ENCODE results near the gene SMARCD1.
A peak's percentile ranks its signal among the peaks of the same experiment; 100 is the strongest.

SMARCD1 gene

GRCh38 chr12:50105913-50106450 is 20.8 kb downstream of the SMARCD1 start:
- DNase-seq, result no peak

DNA sequence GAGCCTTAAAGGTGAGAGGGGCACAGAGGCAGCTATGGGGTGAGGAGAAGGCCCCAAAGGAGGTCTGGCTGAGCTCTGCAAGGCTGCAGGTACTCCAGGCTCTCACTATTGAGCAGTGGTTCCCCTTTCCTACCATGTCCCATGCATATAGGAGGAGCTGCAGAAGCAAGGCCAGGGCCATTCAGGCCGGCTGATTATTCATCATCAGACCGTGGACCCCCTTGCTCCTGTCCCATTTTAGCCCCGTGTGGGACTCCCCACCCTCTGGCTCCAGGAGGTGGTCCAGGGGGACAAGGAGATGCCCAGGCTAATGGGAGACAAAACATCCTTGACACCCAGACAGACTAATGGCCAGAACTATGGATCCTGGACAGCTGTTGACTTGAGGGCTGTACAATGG is 21.8 kb downstream of the SMARCD1 start:
- no peak for DNase-seq

DNA sequence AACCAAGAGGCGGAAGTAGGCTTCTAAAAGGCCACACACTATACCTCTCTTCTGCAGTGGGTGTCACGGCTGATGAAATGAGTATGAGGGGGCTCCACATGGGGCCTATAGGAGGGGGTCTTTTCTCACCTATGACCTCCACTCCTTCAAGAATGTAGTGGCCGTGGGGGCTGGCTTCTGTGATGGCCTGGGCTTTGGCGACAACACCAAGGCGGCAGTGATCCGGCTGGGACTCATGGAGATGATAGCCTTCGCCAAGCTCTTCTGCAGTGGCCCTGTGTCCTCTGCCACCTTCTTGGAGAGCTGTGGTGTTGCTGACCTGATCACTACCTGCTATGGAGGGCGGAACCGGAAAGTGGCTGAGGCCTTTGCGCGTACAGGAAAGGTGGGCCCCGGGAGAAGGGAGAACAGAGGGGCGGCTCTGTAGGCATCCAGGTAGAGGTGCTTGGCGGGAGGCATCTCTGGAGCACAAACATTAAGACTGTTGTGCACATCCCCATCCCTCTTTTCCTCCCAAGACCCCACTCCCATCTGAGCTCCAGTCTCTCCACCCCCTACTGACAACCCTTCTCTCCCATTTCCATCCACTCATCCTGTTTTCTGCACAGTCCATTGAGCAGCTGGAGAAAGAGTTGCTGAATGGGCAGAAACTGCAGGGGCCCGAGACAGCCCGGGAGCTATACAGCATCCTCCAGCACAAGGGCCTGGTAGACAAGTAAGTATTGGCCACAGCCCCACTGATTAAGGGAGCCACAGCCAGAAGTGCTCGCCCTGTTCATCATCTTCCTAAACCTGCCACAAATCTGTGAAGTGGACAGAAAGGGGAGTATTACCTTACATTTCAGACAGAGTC is 22.5 kb downstream of the SMARCD1 start:
- DNase-seq, result no peak

- DNase-seq, result no peak
Observed at GRCh38 chr12:50109319-50109718, 24.2 kb downstream of the SMARCD1 start.

DNA sequence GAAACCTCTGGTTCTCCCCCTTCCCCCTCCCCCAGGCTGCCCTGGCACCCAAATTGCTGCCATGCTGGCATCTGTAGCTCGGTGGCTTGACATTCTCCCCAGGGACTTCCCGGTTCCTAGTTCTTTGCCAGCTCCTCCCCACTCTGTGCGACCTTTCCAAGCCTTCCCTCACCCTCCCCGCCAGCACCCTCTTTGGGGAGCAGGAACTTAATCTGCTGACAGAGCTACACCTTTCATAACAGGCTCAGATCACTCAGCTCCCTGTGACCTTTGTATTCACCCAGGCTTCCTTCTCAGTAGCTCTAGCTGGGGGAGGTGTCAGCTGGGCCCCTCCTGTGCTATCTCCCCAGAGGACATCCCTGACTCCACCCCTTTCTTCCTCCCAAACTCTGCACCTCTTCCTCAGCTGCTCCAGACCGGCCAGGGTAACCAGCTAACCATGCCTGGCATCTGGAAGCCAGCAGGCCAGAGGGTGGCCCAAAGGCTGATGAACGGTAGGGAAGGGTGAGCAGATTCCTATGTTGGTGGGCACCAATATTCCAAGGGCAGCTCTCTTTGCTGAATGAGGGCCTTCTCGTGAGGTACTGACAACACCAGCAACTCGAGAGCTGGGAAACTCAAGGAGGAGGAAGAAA is 25.1 kb downstream of the SMARCD1 start:
- peak; percentile 37 for DNase-seq

DNA sequence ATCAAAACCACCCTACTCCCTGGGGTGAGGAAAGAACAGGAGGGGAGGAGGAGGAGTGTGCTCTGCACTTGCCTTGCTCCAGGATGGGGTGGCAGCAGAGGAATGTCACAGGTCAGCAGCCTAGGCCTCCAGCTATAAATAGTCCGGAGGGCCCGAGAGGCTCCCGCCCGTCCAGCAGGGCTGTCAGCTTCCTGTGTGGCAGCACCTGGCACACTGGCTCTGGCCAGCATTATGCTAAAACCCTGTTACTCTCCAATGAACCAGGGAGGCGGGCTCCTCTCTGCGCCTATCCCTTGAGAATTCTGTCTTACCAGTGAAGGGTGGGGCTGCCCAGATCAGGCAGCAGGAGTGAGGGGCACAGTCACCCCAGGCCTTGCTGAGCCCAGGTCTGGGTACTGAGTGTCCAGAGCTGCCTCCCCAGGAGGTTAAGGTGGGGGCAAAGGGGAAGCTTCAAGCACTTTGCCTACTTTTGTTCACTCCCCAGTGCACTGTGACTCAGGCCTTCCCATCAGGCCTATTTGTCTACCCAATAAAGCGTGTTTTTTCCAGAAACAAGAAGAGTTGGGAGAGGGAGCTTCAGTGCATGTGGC is 25.7 kb downstream of the SMARCD1 start:
- peak; percentile 35 for DNase-seq

DNA sequence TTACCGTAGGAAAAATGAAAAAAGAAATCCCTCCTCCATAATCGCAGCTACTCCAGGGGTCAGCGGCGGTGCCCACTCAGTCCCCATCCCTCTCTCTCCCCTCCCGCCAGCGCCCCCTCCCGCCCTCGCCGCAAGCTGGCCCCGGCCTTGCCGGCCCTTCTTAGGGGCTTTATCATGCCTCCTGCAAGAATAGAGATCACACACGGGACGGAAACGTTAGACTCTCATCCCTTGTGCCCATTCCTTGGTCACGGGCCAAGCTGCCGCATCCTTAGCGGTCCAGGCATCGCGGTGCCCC is 26.2 kb downstream of the SMARCD1 start:
- DNase-seq, result no peak

DNA sequence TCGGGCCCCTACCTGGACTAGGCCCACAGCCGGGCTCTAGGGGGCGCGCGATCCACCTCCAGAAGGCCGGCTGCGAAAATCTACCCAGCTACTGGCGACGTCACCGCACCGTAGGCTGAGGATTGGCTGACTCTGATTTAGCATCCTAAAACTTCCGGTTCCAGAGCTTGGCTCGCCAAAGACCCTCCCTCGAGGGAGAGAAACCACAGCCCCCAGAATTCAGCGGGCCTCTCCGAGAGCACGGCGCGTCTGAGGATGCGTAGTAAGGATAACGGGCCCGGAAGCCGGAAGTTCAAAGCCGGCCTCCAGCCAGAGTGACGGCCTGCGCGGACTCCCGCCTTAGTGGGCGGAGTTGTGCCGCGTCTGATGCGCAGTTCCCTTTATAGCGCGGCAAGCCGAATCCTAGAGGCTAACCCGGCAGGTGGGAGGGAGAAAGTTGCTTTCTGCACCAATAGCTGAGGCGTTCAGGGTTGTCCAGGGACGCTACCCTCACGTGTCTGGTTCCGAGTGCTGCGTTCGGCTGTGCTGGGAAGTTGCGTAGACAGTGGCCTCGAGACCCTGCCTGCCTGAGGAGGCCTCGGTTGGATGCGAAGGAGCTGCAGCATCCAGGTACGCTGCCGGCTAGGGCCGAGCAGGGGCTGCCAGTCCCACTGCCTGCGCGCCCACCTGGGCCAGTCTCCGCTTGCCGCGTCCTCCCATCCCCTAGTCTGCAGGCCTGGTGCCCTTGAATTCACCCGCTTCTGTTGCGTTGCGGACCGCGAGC is 26.7 kb downstream of the SMARCD1 start, which contains the start of gene COX14:
Gene COX14 (plus strand): TSS at position 544 of the 763 bp plus-strand sequence. CDS start 7,808 bp downstream, outside the sequence.
- peak; percentile 99 for DNase-seq

DNA sequence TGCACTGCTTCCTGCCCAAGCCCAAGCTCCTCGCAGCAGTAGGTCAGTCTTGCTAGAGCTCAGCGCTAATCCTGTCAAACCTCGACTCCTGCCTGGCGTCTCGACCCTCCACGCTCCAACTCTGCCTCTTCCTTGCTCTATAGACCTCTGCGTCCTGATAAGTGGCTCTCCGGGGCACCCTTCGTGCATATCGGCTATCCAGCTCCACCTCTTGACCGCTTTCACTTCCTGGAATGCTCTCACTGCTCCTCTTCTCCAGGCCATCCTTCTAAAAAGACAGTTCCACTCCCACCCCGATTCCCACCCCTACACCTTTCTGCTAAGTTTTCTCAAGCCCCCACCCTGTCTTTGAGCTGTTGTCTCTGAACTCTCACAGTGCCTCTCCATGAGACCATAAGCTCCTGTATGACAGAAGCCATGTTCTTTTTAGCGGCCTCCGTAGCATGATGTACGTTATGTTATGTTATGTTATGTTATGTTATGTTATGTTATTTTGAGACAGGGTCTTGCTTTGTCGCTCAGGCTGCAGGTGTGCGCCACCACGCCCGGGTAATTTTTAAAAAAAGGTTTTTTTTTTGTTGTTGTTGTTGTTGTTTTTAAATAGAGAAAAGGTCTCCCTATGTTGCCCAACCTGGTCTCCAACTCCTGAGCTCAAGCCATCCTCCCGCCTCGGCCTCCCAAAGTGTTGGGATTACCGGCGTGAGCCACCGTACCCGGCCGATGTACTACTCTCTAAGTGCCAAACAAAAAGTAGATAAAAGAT is 27.5 kb downstream of the SMARCD1 start:
- DNase-seq, result no peak

GRCh38 chr12:50117057-50117622 is 32.0 kb downstream of the SMARCD1 start:
- peak; percentile 12 for DNase-seq

GRCh38 chr12:50119387-50119786 is 34.2 kb downstream of the SMARCD1 start:
- no peak for DNase-seq

GRCh38 chr12:50120521-50120920 is 35.4 kb downstream of the SMARCD1 start:
- DNase-seq, result no peak

GRCh38 chr12:50120953-50121352 is 35.8 kb downstream of the SMARCD1 start:
- no peak for DNase-seq

DNA sequence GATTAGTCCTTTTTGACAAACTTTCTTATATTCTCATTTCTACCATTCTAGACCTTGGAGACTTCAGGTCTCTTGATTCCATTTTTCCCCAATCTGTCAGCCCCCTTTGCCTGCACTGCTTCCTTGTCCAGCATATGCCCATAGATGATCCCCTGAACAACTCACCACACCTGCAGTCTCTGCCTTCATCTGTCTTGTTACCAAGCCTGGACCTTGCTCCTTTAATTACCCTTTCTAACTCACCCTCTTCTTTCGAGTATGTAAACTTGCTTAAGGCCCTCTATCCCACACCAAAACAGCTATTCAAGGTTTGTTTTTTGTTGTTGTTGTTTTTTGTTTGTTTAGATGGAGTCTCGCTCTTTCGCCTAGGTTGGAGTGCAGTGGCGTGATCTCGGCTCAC is 36.5 kb downstream of the SMARCD1 start:
- no peak for DNase-seq

- no peak for DNase-seq
Observed at GRCh38 chr12:50123203-50123602, 38.1 kb downstream of the SMARCD1 start.

GRCh38 chr12:50127546-50127945 is 42.4 kb downstream of the SMARCD1 start:
- no peak for DNase-seq

DNA sequence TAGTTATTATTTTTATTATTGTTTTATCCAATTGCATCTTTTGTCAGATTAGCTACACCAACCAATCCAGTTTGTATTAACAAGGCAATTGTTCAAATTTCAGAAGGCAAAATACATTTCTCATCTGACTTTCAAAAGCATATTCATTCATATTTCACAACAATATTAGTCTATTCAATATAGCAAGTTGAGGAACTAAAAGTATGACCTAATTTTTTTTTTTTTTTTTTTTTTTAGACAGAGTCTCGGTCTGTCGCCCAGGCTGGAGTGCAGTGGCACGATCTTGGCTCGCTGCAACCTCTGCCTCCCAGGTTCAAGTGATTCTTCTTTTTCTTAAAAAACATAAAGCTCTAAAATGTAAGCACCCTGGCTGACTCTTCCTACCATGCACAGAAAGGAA is 44.1 kb downstream of the SMARCD1 start:
- no peak for DNase-seq

GRCh38 chr12:50132505-50133135 is 47.5 kb downstream of the SMARCD1 start:
- no peak for DNase-seq

DNA sequence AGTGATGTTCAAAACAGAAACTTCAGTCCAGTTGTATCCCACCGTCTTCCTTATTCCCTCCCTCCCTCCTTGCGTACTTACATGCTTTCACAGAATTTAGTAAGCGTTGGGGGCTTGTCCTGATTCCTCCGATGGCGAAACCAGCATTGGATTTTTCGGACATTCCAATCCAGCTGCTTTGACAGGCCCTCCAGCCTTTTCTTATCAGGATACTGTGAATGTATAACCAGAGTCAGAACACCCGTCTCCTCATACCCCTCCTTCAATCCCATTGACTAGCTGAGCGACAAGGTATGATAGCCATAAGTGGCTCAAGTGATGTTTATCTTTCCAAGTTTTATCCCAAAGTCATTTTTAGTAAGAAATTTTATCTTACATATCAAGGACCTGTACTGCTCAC is 57.9 kb downstream of the SMARCD1 start:
- DNase-seq, result no peak

DNA sequence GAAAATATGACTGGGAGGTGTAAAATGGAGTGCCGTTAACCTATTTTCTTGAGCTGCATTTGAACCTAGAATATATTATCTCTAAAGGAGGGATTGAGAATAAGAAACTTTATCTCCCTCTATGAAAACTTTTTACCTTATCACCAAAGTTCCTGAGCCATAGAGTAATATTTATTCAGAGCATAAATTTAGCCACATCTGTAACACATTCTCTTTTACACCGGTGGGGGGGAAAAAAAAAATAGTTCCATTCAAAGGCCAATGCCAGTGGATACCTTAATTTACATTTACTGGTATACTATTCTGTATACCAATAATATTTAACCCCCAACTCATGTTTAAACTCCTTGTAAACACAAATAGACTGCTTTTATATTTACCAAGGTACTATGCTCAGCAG is 60.3 kb downstream of the SMARCD1 start:
- no peak for DNase-seq

DNA sequence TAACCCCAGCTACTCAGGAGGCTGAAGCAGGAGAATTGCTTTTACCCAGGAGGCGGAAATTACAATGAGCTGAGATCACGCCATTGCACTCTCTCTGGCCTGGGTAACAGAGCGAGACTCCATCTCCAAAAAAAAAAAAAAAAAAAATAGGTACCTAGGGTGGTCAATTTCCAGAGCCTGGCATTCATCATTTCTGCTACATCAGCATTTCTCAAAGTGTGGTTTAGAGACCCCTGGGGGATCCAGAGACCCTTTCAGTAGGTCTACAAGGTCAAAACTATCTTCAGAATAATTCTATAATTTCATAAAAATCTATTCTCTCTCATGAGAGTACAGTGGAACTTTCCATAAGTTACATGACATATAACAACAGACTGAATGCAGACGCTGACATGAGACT is 62.1 kb downstream of the SMARCD1 start:
- no peak for DNase-seq

Measured in activated CD4-positive, CD25-positive, alpha-beta regulatory T cell treated with anti-CD3 and anti-CD28 coated beads, Interleukin-2, amount 50 U/mL, for 72 hours (primary cell).